Measurements from ENCODE around the gene RAMP3. TPM values are rescaled to one million over a fixed set of nuclear protein-coding genes. Genes with fewer than 3 reads are reported as not detected.
A peak's percentile ranks its signal among the peaks of the same experiment; 100 is the strongest.

RAMP3 gene
- total RNA-seq, 1 donor from 2014 or later, result not detected

- Mint-ChIP-seq H3K27ac (ENCODE audit: unreplicated experiment) (no peak overlapping the region), H3K4me3 (ENCODE audit: unreplicated experiment) (no peak overlapping the region), H3K4me1 (ENCODE audit: low read depth, unreplicated experiment) (no peaks in the 10 kb centered on the region)
Observed at GRCh38 chr7:45119550-45119949, 38.0 kb upstream of the RAMP3 start.

GRCh38 chr7:45122975-45123860 lies 34.4 kb upstream of the RAMP3 start:
- no peak for TF ChIP-seq CTCF (IDR thresholded peaks at IDR 0.05; ENCODE audit: partially characterized antibody, unreplicated experiment)
- Mint-ChIP-seq H3K4me3 (ENCODE audit: unreplicated experiment) (no peak overlapping the region), H3K27me3 (ENCODE audit: unreplicated experiment) (peaks cover 11% of the 10 kb centered on the region), H3K9me3 (ENCODE audit: unreplicated experiment) (peaks cover 4% of the 10 kb centered on the region), H3K4me1 (ENCODE audit: low read depth, unreplicated experiment) (peaks cover 21% of the 10 kb centered on the region), H3K27ac (ENCODE audit: unreplicated experiment) (no peak overlapping the region), H3K36me3 (ENCODE audit: unreplicated experiment) (no peaks in the 10 kb centered on the region)
- DNase-seq, result no peak

More at GRCh38 chr7:45119550-45119949, 38.0 kb upstream of the RAMP3 start:
- DNase-seq, result no peak
- no peak for TF ChIP-seq CTCF (IDR thresholded peaks at IDR 0.05; ENCODE audit: partially characterized antibody, unreplicated experiment)
- H3K36me3 Mint-ChIP-seq (ENCODE audit: unreplicated experiment), result no peaks in the 10 kb centered on the region
- H3K27me3 Mint-ChIP-seq (ENCODE audit: unreplicated experiment), result peaks cover 10% of the 10 kb centered on the region
- peaks cover 3% of the 10 kb centered on the region for H3K9me3 Mint-ChIP-seq (ENCODE audit: unreplicated experiment)

DNA sequence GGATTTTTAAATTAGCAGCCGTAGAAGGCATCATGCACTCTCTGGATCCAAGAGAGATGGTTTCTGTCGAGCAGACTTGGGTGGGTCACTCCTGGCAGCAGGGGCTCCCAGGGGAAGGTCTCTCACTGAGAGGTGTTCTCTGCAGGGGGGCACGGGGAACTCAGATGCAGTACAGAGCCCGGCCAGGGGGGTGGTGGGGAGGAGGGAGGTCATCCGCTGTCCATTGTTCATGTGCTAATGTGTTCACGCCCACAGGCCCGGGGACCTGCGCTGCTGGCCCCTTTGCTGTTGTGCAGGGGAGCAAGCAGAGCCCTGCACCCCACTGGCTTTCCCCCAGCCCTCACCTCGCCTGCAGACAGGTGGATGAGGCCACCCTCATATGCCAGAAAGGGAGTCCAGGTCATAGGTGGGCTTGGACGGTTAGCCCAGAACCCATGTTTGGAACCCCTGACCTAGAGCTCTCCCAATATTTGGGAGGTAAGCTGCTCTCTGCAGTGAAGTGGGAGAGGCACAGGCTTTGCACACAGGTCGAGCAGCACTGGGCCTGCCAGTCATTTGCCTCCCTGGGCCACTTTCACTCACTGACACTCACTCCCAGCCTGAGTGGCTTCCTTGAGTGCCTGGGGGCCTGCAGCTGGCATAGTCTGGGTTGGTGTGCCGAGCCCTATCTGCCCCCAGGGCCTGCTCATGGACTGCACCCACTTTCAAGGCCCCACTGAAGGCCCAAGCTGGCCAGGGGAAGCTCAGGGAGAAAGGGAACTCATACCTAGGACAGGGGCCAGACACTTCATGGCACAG lies 33.5 kb upstream of the RAMP3 start:
- peak; percentile 42 for DNase-seq
- no peak overlapping the region for H3K27ac Mint-ChIP-seq (ENCODE audit: unreplicated experiment)
- TF ChIP-seq CTCF (IDR thresholded peaks at IDR 0.05; ENCODE audit: partially characterized antibody, unreplicated experiment), result no peak
- H3K4me1 Mint-ChIP-seq (ENCODE audit: low read depth, unreplicated experiment), result peaks cover 25% of the 10 kb centered on the region
- H3K4me3 Mint-ChIP-seq (ENCODE audit: unreplicated experiment), result no peak overlapping the region
- peaks cover 7% of the 10 kb centered on the region for H3K27me3 Mint-ChIP-seq (ENCODE audit: unreplicated experiment)
- no peaks in the 10 kb centered on the region for H3K36me3 Mint-ChIP-seq (ENCODE audit: unreplicated experiment)
- peaks cover 7% of the 10 kb centered on the region for H3K9me3 Mint-ChIP-seq (ENCODE audit: unreplicated experiment)

- Mint-ChIP-seq H3K27ac (ENCODE audit: unreplicated experiment) (peak overlapping the region; percentile 28), H3K27me3 (ENCODE audit: unreplicated experiment) (peaks cover 9% of the 10 kb centered on the region), H3K9me3 (ENCODE audit: unreplicated experiment) (peaks cover 9% of the 10 kb centered on the region), H3K4me1 (ENCODE audit: low read depth, unreplicated experiment) (peaks cover 36% of the 10 kb centered on the region), H3K36me3 (ENCODE audit: unreplicated experiment) (no peaks in the 10 kb centered on the region), H3K4me3 (ENCODE audit: unreplicated experiment) (no peak overlapping the region)
- DNase-seq, result no peak
- no peak for TF ChIP-seq CTCF (IDR thresholded peaks at IDR 0.05; ENCODE audit: partially characterized antibody, unreplicated experiment)
Observed at GRCh38 chr7:45125193-45125904, 32.2 kb upstream of the RAMP3 start.
